ENCODE results near the gene RBMS3.
"Not testable (repeated sequence)": the region's sequence is repeated elsewhere in the genome, so short reads cannot be mapped to it uniquely, and the experiment has no call there.

The RBMS3 gene

DNA sequence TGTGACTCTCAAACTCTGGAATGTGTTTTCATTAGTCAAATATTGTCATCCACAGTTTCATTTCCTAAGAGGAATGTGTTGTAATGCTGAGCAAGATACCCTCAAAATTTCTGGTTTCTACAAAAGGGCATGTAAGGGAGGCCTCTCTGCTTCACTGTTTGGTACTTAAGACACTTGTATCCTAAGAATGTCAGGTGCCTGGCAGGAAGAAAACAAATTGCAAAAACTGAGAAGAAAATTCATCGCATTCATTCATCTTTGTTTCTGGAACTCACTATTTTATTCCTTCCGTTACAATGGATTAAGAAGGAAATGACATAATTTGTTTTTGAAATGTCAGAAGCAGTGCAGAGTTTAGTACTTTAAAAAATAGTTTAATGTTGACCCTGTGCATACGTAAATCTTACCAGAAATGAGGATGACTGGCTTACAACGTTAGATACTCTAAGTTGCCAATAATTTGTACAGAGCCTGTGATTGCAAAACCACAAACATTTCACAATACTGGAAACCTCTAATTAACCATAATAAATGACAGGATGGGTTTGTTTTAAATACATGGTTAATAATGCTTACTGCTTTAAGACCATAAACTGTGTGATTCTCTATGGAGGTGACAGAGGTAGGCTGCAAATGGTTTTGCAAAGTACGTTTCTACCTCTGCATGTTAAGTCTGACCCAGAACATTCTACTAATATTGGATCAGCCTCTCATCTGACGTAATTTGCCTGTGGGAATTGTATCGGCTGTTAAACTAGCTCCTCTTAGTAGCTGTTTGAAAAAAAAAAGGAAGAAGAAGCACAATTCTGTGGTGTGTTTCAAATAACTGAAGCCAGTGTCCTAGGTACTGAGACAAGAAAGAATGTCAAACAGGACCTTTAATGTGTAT, 477.8 kb downstream of the RBMS3 start:
- DNase-seq: no peak

- DNase-seq: no peak
Measured at GRCh38 chr3:29759411-29760225, 478.7 kb downstream of the RBMS3 start.

- no peak for DNase-seq
Measured at GRCh38 chr3:29760226-29760685, 479.4 kb downstream of the RBMS3 start.

DNA sequence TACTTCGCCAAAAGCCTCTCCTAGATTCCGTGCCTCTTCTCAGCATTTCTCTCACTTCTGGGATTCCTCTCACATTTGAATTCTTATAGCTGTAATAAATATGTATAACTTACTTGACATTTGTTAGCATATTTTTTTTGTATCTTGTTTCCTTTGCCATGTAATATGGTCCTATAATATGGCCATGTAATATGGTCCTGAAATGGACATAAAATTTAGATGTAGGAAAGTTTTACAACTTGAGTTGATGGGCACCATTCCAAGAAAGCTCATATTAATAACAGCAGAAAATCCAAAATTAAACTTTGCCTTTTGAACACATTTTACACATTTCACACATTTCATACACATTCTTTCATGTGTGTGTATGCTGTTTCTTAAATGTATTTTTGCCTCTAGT, 480.6 kb downstream of the RBMS3 start:
- no peak for DNase-seq

- no peak for DNase-seq
Measured at GRCh38 chr3:29763115-29763514, 482.2 kb downstream of the RBMS3 start.

GRCh38 chr3:29764041-29764440, 483.2 kb downstream of the RBMS3 start:
- DNase-seq: no peak

DNA sequence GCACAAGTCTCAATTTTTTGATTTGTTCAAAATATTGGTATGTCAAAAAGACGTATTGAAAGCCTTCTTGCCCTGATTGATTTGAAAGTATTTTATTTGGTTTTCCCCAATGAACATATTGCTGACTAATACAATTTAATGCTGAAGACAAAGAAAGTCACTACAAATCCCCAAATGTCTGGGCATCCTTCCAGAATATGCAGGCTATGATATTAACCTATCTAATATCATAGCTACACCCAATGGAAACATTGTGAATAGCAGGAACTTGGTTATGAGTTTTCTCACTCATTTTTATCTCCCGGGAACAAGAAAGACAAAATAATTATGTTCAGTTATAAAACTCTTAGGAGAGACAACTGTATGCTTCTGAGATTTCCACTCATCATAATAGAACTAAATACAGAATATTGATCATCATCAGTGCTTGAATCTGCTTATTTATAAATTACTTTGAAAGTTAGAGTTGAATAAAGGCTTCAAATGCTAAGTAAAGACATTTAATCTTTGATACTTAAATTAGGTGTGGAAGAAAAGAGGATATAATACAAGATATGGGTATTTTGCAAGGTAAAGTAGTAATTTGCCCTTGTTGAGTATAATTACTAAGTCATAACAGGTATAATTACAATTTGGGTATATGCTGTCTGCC, 483.9 kb downstream of the RBMS3 start:
- no peak for DNase-seq

DNA sequence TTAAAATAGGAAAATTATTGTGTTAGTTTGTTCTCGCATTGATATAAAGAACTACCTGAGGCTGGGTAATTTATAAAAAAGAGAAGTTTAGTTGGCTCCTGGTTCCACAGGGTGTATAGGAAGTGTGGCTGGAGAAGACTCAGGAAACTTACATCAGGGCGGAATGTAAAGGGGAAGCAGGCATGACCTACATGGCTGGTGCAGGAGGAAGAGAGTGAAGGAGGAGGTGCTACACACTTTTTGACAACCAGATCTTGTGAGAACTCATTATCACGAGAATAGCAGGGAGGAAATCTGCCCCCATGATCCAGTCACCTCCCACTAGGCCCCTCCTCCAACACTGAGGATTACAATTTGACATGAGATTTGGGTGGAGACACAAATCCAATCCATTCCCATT, 490.7 kb downstream of the RBMS3 start:
- no peak for DNase-seq

- DNase-seq: no peak
Measured at GRCh38 chr3:29772436-29772835, 491.6 kb downstream of the RBMS3 start.

GRCh38 chr3:29773481-29773880, 492.6 kb downstream of the RBMS3 start:
- no peak for DNase-seq

DNA sequence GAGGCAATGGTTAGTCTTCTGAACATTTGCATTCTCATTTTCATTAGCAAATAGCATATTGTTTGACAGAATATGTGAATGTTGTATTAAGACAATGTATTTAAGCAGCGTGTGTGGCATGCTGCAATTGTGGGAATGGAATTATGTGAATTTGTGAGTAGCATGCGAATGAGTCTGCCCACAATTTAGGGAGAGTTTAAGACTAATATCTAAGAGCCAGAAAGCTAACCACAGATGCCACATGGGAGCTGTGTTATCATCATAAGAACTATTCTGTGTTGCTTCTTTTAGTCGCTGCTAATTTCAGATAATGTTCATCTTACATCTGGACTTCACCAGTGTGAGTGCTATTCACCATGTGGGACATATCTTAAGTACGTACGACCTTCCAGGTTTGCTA, 494.5 kb downstream of the RBMS3 start:
- DNase-seq: no peak

DNA sequence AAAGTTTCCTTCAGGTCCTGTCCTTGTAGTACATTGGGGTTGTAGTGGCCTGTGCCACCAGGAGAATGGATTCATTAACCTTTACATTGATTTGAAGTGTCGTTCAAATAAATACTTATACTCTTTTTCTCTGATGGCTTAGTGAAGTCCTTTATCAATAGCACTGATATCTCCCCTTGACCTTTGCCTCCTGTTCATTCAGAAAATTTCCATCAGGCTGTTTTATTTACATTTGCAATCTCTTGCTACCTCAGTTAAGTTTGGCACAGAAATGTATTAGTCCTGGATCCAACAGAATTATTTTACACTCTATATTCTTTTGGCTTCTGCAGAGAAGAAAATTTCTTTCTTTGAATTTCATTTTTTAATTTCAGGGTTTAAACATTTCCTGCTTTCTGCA, 497.0 kb downstream of the RBMS3 start:
- no peak for DNase-seq

DNA sequence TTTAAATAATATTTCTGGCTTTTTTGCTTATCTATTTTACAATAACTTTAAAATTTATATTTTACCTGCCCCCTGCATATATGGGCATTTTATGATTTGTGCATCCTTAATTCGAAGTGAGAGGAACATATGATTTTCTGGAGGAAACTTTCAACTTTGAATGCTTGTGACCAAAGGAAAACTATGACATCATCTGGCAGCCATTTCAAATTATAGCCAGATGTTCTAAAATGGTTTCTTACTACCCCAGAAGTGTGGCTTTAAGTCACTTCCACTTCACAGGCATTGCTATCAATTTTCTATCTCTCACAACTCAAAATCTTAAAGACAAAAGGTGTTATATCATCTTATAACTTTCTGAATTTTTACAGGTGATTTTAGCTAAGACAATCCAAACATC, 508.8 kb downstream of the RBMS3 start:
- DNase-seq: no peak

DNA sequence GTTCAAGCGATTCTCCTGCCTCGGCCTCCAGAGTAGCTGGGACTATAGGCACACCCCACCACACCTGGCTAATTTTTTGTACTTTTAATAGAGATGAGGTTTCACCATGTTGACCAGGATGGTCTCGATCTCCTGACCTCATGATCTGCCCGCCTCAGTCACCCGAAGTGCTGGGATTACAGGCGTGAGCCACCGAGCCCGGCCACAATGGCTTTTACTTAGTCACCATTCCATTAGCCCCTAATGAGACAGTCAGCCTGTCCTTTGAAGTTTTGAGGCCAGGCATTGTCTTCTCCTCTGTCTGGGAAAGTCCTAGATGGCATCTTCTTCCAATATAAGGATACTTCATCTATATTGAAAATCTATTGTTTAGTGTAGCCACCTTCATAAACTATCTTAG, 515.9 kb downstream of the RBMS3 start:
- DNase-seq: no peak

DNA sequence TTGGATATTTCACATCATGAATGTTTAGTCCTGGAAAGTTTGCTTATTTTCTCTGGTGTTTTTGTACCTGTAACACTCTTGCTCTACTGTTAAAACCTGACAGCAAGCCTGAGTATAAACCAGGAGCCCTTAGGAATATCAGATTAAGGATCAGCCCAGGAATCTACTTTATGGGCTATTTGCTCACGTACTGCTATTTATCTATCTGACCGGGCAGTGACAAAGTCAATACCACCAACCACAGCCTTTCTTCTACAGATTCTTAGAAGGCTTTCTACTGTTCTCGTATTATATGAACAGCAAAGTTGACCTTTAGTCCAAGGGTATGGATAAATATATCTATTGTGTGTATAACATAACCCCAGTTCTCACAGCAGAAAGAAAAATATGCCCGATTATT, 521.2 kb downstream of the RBMS3 start:
- DNase-seq: no peak

DNA sequence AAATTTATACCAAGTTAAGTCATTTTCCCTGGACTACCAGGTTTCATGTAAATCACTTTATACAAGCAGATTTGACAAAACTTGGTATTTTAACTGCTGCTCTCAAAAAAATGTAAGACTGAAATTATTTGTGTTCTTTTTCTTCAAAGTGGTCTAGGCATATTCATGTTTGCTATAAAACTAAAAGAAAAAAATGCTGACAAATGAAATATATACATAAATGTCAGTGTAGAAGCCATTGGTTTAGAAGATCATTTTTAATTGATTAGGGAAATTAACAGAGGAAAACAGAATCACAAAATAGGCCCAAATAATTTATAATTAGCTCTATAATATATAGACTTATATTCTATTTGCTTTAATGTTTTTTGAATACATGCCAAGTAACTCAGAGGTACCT, 523.2 kb downstream of the RBMS3 start:
- no peak for DNase-seq

- DNase-seq: no peak
Measured at GRCh38 chr3:29805757-29806156, 524.9 kb downstream of the RBMS3 start.

DNA sequence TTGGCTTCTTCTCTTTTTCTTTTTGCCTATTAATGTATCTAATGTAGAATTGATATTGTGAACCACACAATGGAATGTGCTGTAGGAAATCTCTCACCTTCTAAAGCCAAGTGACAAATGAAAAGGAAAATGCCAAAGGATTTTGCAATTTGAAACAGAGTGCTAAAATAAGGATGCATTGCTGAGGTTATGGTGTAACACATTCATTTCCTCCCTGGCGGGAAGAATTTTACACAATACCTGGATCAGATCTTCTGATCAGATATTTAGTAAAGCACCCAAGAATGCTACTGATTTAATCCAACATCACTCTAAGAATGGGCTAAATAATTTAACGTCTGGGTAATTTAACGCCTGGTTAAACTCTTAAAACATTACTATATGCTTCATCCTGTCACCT, 527.5 kb downstream of the RBMS3 start:
- not testable (repeated sequence) for DNase-seq

- no peak for DNase-seq
Measured at GRCh38 chr3:29822071-29822470, 541.2 kb downstream of the RBMS3 start.

DNA sequence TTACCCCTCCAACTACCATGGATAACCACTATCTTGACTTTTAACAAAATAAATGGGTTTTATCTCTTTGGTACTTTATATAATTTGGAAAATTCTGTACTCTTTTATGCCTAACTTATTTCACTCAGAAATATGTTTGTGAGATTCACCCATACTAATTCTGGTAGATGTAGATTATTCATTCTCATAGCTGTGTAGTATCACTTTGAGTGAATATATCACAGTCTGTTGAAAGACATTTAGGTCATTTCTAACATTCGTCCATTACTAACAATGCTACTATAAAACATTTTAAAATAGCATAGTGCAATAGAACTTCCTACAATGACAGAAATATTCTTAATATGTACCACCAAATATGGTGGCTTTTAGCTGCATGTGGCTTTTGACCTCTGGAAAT, 542.4 kb downstream of the RBMS3 start:
- no peak for DNase-seq

GRCh38 chr3:29826712-29827111, 545.8 kb downstream of the RBMS3 start:
- no peak for DNase-seq

DNA sequence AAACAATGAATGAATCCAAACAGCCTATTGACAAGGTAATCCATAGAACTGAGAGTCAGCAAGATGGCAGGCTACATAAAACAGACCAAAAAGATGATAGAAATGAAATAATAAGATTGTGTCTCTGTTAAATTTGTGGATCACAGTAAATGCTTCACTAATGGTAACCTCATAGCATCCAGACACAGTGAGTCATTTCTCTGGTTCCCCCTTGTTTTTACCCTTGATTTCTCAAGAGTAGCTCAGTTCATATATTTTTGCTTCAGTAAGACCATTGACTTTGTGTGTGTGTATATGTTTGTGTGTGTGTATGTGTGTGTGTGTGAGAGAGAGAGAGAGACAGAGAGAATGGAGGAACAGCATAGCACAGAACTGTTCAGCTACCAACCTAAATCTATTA, 546.9 kb downstream of the RBMS3 start:
- DNase-seq: no peak

- no peak for DNase-seq
Measured at GRCh38 chr3:29829340-29829739, 548.5 kb downstream of the RBMS3 start.

DNA sequence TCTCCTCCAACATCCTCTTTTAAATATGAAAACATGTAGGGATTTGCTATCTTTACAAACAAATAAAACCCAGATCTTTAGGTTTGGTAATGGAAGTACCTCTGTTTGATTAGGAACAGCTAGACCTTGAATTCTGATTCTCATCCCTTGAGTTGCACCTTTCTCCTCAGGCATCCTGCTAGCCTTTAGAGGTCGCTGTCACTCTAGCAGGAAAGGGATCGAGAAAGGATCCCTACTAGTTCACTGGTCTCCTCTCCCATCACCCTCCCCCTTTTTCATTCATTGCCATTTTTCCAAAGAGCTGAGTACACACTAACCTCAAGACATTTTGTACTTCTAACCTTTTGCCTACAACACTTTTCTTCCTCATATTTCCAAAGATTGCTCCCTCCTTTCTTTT, 569.8 kb downstream of the RBMS3 start:
- DNase-seq: no peak

Measured in NCI-H774 (cell line).